Omental fat pad (tissue), 4 donors: ENCODE data around the gene EXOSC5. TPM values are rescaled to one million over a fixed set of nuclear protein-coding genes. Genes with fewer than 3 reads are reported as not detected.
A peak's percentile ranks its signal among the peaks of the same experiment; 100 is the strongest.
"Not testable (repeated sequence)": the region's sequence is repeated elsewhere in the genome, so short reads cannot be mapped to it uniquely, and the experiment has no call there.

Experiments used
- ATAC-seq: fragments of 150-250 bp; one replicate; pipeline ENCODE4 v1.9.1; 2016; ENCODE audit warnings: mild to moderate bottlenecking, moderate library complexity; ENCODE audit not compliant: low FRiP score
- DNase-seq: peaks from one replicate; pipeline ENCODE4 v3.0.0-alpha.2; 2019; ENCODE audit warnings: low spot score
- CTCF ChIP-seq, 3 donors: fragments of 450-650 bp; IDR thresholded peaks; one replicate each; pipeline ENCODE4 v1.5.1; 2016 to 2017; ENCODE audit warnings: antibody characterized with exemption in 3 of 3, mild to moderate bottlenecking in 3 of 3, moderate library complexity in 2 of 3
- total RNA-seq, 4 donors: library from RNA; depleted of rRNA; stranded (reverse); fragments of >200 nt; gene quantifications; one replicate each; pipeline ENCODE4 v1.1.0, GENCODE V29; 2016

The EXOSC5 gene
- total RNA-seq, 4 donors from 2014 or later, result 13.2 to 17.3 (median 15.7) TPM

- ATAC-seq (no peak), DNase-seq (no peak)
- no peak for TF ChIP-seq CTCF (IDR thresholded peaks at IDR 0.05)
Measured at GRCh38 chr19:41377977-41378709, 19.0 kb downstream of the EXOSC5 start.

GRCh38 chr19:41376998-41377365 is 20.2 kb downstream of the EXOSC5 start:
- DNase-seq, result no peak
- ATAC-seq, result peak; percentile 78
- TF ChIP-seq CTCF (IDR thresholded peaks at IDR 0.05), result no peak

GRCh38 chr19:41376241-41376997 is 20.7 kb downstream of the EXOSC5 start, which contains the start of gene TMEM91:
Gene TMEM91 (plus strand): TSS chr19:41376533. CDS start chr19:41378310, 1,777 bp downstream.
- ATAC-seq (peak; percentile 54), DNase-seq (no peak)
- no peak for TF ChIP-seq CTCF (IDR thresholded peaks at IDR 0.05)

- DNase-seq (no peak), ATAC-seq (no peak)
- TF ChIP-seq CTCF (IDR thresholded peaks at IDR 0.05), result no peak
Measured at GRCh38 chr19:41373993-41374392, 23.2 kb downstream of the EXOSC5 start.

GRCh38 chr19:41372501-41372900 is 24.7 kb downstream of the EXOSC5 start:
- no peak for TF ChIP-seq CTCF (IDR thresholded peaks at IDR 0.05)
- DNase-seq (no peak), ATAC-seq (no peak)

- no peak for TF ChIP-seq CTCF (IDR thresholded peaks at IDR 0.05)
- DNase-seq (no peak), ATAC-seq (no peak)
Measured at GRCh38 chr19:41371541-41371940, 25.6 kb downstream of the EXOSC5 start.

- ATAC-seq, DNase-seq: not testable (repeated sequence)
Measured at GRCh38 chr19:41371119-41371518, 26.0 kb downstream of the EXOSC5 start.
